ENCODE measurements around the gene SIM1. TPM values are rescaled to one million over a fixed set of nuclear protein-coding genes. Genes with fewer than 3 reads are reported as not detected.

The SIM1 gene
- total and polyA plus RNA-seq, 2 of the 8 experiments (the other 6 are each of a cell fraction or from before 2014, with no cell fraction given) = 0.02 to 0.39 TPM

GRCh38 chr6:100490065-100490464 is 25.3 kb upstream of the SIM1 start:
- CTCF ChIA-PET (ENCODE audit: partially characterized antibody) = interaction anchor here (1.2 to 1.5 kb wide), 2 partner anchors 380 to 488 kb away, joined by 3 read pairs; no protein-coding TSS in a partner anchor
- H2BK5ac ChIP-seq (ENCODE audit: low read depth, low read length) = no peak overlapping the region
- no peak overlapping the region for H3K4me2 ChIP-seq (ENCODE audit: insufficient read depth in 1 of 2, low read depth in 2 of 2, low read length in 2 of 2)
- no peak for TF ChIP-seq BCL11A (IDR thresholded peaks at IDR 0.05; ENCODE audit: low read depth in 2 of 2, low read length in 2 of 2)
- TF ChIP-seq JUN (IDR thresholded peaks at IDR 0.05; ENCODE audit: low read depth, low read length) = no peak
- H3K27ac ChIP-seq (ENCODE audit: low read depth, low read length) = no peak overlapping the region
- H3K79me1 ChIP-seq (ENCODE audit: low read depth, low read length) = no peaks in the 10 kb centered on the region
- H2AFZ ChIP-seq (ENCODE audit: low read length) = no peak overlapping the region
- H4K91ac ChIP-seq (replicated peaks; ENCODE audit: insufficient read length, low read length) = no peak overlapping the region
- H3K9me3 ChIP-seq (ENCODE audit: insufficient read depth in 2 of 2, low read depth in 1 of 2, low read length in 1 of 2) = peaks cover 2 to 3% of the 10 kb centered on the region in 2 experiments; a peak in 2 of 4 replicates
- no peak overlapping the region for H2BK120ac ChIP-seq (replicated peaks; ENCODE audit: low read depth, low read length)
- no peak overlapping the region for H4K8ac ChIP-seq (ENCODE audit: extremely low read depth, insufficient read depth, low read length)
- H3K4ac ChIP-seq (replicated peaks; ENCODE audit: insufficient read length, low read depth, low read length) = no peak overlapping the region
- no peaks in the 10 kb centered on the region for H4K20me1 ChIP-seq (replicated peaks in 1 of 2; ENCODE audit: control insufficient read depth in 1 of 2, insufficient read depth in 2 of 2, low read length in 2 of 2)
- H3K14ac ChIP-seq (ENCODE audit: insufficient read length) = no peak overlapping the region
- H2BK20ac ChIP-seq (ENCODE audit: low read length) = no peak overlapping the region
- H3K79me2 ChIP-seq (ENCODE audit: control insufficient read depth in 1 of 2, insufficient read depth in 2 of 2, low read length in 2 of 2) = no peaks in the 10 kb centered on the region
- POLR2A ChIA-PET (ENCODE audit: partially characterized antibody) = no interaction called here
- H3K9ac ChIP-seq (replicated peaks in 1 of 4; ENCODE audit: extremely low read depth in 1 of 4, low read depth in 3 of 4, low read length in 3 of 4) = no peak overlapping the region
- no peaks in the 10 kb centered on the region for H3K23me2 ChIP-seq (ENCODE audit: low read depth, low read length)
- H3K36me3 ChIP-seq (ENCODE audit: control insufficient read depth in 2 of 4, insufficient read depth in 4 of 4, low read length in 3 of 4) = no peaks in the 10 kb centered on the region
- no peak overlapping the region for H2AK5ac ChIP-seq (ENCODE audit: low read depth, low read length)
- DNase-seq (ENCODE audit: low read depth in 1 of 2, low spot score in 2 of 2) (no peak), FAIRE-seq (no peak)
- no peak overlapping the region for H2BK12ac ChIP-seq (ENCODE audit: low read depth, low read length)
- 86% methylated on average over 2 of the region's 2 CpGs; no CpG with 5 or more reads in 1 of the 2 experiments for WGBS, 2 experiments (ENCODE audit: extremely low coverage in 1 of 2, insufficient coverage in 1 of 2, insufficient read length in 1 of 2, insufficient replicate concordance in 2 of 2, low coverage in 1 of 2, low lambda C conversion rate in 2 of 2, missing lambda C conversion rate in 1 of 2)
- no peak overlapping the region for H3K18ac ChIP-seq (ENCODE audit: extremely low read depth, low read length)
- H3K56ac ChIP-seq (replicated peaks; ENCODE audit: insufficient read length, low read depth, low read length) = no peak overlapping the region
- no peak overlapping the region for H3K4me3 ChIP-seq (ENCODE audit: extremely low read depth in 1 of 4, insufficient read depth in 2 of 4, low read depth in 3 of 4, low read length in 4 of 4)
- H4K5ac ChIP-seq (ENCODE audit: insufficient read length, low read depth, low read length) = no peak overlapping the region
- H3K27me3 ChIP-seq (replicated peaks in 1 of 4; ENCODE audit: control insufficient read depth in 3 of 4, extremely low read depth in 1 of 4, insufficient read depth in 3 of 4, low read length in 3 of 4) = no peaks in the 10 kb centered on the region
- H3K23ac ChIP-seq (ENCODE audit: insufficient read length) = no peak overlapping the region
- H2BK15ac ChIP-seq (ENCODE audit: low read length) = no peak overlapping the region
- H3K4me1 ChIP-seq (replicated peaks in 1 of 4; ENCODE audit: control insufficient read depth in 3 of 4, insufficient read depth in 4 of 4, low read length in 3 of 4) = no peaks in the 10 kb centered on the region
